Measurements from ENCODE around the gene MANBA. TPM values are rescaled to one million over a fixed set of nuclear protein-coding genes. Genes with fewer than 3 reads are reported as not detected.

Gene MANBA
- total RNA-seq, 1 donor from 2014 or later = 9.4 TPM

DNA sequence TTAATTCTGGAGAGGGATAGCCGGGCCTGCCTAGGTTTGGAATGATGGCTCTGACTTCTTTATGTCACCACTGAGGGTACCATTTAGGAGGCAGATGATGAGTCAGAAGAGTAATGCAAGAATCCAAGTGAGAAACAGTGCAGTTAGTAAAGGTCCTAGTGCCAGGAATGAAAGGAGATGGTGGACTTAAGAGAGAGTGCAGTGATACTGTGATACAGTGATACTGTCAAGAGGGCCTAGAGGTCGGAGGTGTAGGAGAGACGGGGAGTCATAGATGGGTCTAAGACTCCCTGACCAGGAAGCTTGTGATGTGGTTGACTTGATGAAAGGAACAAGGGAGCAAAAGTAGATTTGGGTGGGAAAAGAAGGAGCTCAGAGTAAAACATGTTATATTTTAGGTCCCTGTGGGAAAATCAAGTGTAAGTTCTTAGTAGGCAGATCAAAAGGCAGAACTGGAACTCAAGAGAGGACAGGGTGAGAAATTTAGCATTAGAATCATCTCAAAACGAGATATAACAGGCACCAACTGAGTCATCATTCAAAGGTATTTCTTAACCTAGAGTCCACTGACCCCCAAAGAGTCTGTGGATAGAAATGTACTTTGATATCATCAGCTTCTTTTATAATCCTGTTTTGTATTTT, 174.6 kb downstream of the MANBA start:
- DNase-seq (ENCODE audit: low spot score) = no peak
- Mint-ChIP-seq H3K9me3 (ENCODE audit: unreplicated experiment) (no peaks in the 10 kb centered on the region), H3K4me1 (ENCODE audit: unreplicated experiment) (no peaks in the 10 kb centered on the region), H3K27ac (ENCODE audit: unreplicated experiment) (no peak overlapping the region), H3K4me3 (ENCODE audit: unreplicated experiment) (peak overlapping the region; percentile 5), H3K27me3 (ENCODE audit: unreplicated experiment) (peaks cover 2% of the 10 kb centered on the region), H3K36me3 (ENCODE audit: low read depth, unreplicated experiment) (peaks cover 39% of the 10 kb centered on the region)
- TF ChIP-seq, protein P1, sequence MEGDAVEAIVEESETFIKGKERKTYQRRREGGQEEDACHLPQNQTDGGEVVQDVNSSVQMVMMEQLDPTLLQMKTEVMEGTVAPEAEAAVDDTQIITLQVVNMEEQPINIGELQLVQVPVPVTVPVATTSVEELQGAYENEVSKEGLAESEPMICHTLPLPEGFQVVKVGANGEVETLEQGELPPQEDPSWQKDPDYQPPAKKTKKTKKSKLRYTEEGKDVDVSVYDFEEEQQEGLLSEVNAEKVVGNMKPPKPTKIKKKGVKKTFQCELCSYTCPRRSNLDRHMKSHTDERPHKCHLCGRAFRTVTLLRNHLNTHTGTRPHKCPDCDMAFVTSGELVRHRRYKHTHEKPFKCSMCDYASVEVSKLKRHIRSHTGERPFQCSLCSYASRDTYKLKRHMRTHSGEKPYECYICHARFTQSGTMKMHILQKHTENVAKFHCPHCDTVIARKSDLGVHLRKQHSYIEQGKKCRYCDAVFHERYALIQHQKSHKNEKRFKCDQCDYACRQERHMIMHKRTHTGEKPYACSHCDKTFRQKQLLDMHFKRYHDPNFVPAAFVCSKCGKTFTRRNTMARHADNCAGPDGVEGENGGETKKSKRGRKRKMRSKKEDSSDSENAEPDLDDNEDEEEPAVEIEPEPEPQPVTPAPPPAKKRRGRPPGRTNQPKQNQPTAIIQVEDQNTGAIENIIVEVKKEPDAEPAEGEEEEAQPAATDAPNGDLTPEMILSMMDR (IDR thresholded peaks at IDR 0.05; ENCODE audit: unreplicated experiment) = no peak

DNA sequence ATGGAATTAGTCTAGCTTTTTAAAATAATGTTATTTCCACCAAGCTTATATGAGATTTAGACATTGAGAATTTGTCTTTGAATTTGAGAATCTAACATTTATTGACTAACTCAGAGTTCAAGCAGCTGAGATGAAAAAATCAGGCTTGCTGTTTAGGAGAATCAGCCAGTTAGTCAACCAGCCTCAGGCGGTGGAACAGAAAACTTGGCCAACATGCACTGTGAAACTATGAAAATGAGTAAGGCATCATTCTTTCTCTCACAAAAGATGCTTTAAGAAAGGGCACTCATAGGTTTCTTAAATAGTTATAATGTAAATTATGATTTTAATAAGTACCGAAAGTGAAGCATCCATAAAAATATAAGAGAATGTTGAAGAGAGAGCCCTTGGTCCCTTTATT, 175.4 kb downstream of the MANBA start:
- Mint-ChIP-seq H3K27ac (ENCODE audit: unreplicated experiment) (no peak overlapping the region), H3K4me3 (ENCODE audit: unreplicated experiment) (no peak overlapping the region)

GRCh38 chr4:102584091-102584490, 176.7 kb downstream of the MANBA start:
- no peaks in the 10 kb centered on the region for H3K4me1 Mint-ChIP-seq (ENCODE audit: unreplicated experiment)
- DNase-seq (ENCODE audit: low spot score) = no peak
- H3K4me3 Mint-ChIP-seq (ENCODE audit: unreplicated experiment) = no peak overlapping the region
- no peaks in the 10 kb centered on the region for H3K9me3 Mint-ChIP-seq (ENCODE audit: unreplicated experiment)
- TF ChIP-seq, protein P1 (IDR thresholded peaks at IDR 0.05; ENCODE audit: unreplicated experiment) = no peak
- peaks cover 2% of the 10 kb centered on the region for H3K27me3 Mint-ChIP-seq (ENCODE audit: unreplicated experiment)
- peaks cover 19% of the 10 kb centered on the region for H3K36me3 Mint-ChIP-seq (ENCODE audit: low read depth, unreplicated experiment)
- no peak overlapping the region for H3K27ac Mint-ChIP-seq (ENCODE audit: unreplicated experiment)

More for the DNA sequence above, 175.4 kb downstream of the MANBA start:
- TF ChIP-seq, protein P1 (IDR thresholded peaks at IDR 0.05; ENCODE audit: unreplicated experiment) = no peak
- Mint-ChIP-seq H3K27me3 (ENCODE audit: unreplicated experiment) (peaks cover 2% of the 10 kb centered on the region), H3K9me3 (ENCODE audit: unreplicated experiment) (no peaks in the 10 kb centered on the region), H3K36me3 (ENCODE audit: low read depth, unreplicated experiment) (peaks cover 31% of the 10 kb centered on the region), H3K4me1 (ENCODE audit: unreplicated experiment) (no peaks in the 10 kb centered on the region)
- no peak for DNase-seq (ENCODE audit: low spot score)

Other genes starting within 250 kb of the MANBA start
- gene UBE2D3, start 66.6 kb upstream of the MANBA start, total RNA-seq (ENCODE audit: unreplicated experiment) = 370 TPM
- gene CISD2, start 108.0 kb upstream of the MANBA start, total RNA-seq (ENCODE audit: unreplicated experiment) = 27.2 TPM